WI38 (cell line): ENCODE measurements around the gene PEX10.

Experiments used
- H3K4me3 ChIP-seq: 2 replicates; pipeline ENCODE4 v1.5.1; 2011; ENCODE audit warnings: low read depth, mild to moderate bottlenecking, control low read depth, low read length
- TF ChIP-seq, protein P1 (sequence below): IDR thresholded peaks from 2 replicates; pipeline ENCODE4 v1.5.1; 2012; ENCODE audit warnings: low read depth, mild to moderate bottlenecking, control low read depth, low read length

The PEX10 gene

DNA sequence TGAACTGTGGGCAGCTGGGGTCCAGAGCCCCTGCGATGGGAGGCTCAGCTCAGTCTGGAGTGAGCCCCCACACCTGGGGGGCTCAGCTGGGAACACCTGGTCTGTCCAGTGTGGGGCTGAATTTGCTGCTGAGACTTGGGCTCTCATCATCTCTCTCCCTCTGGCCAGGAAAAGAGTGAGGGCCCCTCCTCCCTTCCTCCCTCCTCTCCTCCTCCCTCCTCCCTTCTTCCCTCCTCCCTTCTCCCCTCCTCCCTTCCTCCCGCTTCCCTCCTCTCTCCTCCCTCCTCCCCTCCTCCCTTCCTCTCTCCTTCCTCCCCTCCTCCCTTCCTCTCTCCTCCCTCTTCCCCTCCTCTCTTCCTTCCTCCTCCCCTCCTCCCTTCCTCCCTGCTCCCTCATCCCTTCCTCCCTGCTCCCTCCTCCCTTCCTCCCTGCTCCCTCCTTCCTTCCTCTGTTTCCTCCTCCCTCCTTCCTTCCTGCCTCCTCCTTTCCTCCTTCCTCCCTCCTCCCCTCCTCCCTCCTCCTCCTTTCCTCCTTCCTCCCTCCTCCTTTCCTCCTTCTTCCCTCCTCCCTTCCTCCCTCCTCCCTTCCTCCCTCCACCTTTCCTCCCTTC lies 23.5 kb upstream of the PEX10 start:
- H3K4me3 ChIP-seq = no peak overlapping the region
- TF ChIP-seq, protein P1, sequence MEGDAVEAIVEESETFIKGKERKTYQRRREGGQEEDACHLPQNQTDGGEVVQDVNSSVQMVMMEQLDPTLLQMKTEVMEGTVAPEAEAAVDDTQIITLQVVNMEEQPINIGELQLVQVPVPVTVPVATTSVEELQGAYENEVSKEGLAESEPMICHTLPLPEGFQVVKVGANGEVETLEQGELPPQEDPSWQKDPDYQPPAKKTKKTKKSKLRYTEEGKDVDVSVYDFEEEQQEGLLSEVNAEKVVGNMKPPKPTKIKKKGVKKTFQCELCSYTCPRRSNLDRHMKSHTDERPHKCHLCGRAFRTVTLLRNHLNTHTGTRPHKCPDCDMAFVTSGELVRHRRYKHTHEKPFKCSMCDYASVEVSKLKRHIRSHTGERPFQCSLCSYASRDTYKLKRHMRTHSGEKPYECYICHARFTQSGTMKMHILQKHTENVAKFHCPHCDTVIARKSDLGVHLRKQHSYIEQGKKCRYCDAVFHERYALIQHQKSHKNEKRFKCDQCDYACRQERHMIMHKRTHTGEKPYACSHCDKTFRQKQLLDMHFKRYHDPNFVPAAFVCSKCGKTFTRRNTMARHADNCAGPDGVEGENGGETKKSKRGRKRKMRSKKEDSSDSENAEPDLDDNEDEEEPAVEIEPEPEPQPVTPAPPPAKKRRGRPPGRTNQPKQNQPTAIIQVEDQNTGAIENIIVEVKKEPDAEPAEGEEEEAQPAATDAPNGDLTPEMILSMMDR = no peak

GRCh38 chr1:2435091-2435490 lies 22.7 kb upstream of the PEX10 start:
- H3K4me3 ChIP-seq = no peak overlapping the region
- TF ChIP-seq, protein P1 = no peak

- no peak overlapping the region for H3K4me3 ChIP-seq
- TF ChIP-seq, protein P1 = no peak
These were observed 21.7 kb upstream of the PEX10 start for GRCh38 chr1:2433936-2434655.

DNA sequence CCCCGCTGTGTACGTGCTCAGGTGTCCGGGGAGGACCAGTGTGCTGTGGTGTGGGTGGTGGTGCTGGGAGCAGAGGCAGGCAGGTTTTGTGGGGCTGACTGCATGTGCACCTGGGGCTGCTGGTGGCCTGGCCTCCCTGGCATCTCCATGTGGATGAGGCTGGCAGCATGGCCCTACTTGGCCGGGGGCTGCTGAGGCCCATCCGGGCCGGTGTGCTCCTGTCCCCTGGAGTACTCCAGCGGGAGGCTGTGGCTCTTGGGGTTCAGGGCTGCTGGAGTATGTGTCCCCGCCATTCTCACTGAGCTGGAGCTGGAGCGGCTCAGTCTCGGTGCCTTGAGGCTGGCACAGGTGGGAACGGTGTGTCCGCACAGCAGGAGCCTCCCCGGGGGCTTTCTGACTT lies 20.8 kb upstream of the PEX10 start:
- TF ChIP-seq, protein P1 = no peak
- H3K4me3 ChIP-seq = no peak overlapping the region

GRCh38 chr1:2432441-2432844 lies 20.1 kb upstream of the PEX10 start:
- TF ChIP-seq, protein P1 = no peak
- no peak overlapping the region for H3K4me3 ChIP-seq

DNA sequence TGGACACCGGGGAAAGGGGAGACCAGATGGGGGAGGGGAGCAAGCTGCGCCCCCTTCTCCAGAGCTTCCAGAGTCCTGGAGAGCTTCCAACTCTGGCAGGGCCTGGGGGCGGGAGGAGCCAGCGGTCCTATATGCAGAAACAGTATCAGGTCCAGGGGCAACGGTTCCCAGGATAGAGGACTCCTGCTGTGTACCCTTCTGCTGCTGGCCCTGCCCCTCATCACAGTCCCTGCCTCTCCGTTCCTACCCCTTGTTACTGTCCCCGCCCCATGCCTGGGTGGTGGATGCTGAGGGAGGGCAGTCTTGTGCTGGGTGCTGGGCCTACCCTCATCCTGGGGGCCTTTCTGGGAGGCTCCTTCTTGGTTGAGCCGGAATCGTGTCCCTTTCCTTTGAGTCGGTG lies 19.2 kb upstream of the PEX10 start:
- TF ChIP-seq, protein P1 = no peak
- no peak overlapping the region for H3K4me3 ChIP-seq

DNA sequence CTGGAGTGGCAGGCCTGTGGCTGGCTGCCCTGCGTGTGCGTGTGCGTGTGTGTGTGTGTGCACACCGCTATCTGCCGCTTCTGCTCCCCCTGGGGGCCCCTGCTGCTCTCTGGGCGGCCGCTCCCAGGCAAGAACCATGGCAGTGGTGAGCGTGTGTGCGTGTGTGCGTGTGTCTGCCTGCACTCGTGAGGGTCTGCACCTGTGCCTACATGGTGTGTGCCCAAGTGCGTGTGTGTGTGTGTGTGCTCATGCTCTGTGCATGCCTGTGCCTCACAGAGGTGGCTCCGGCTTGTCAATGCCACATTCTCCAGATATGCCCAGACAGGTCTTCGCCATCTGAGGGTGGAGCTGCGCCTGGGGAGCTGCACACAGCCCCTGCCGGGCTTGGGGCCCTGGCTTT lies 18.7 kb upstream of the PEX10 start:
- H3K4me3 ChIP-seq = no peak overlapping the region
- TF ChIP-seq, protein P1 = no peak
